Bronchial epithelial cell (primary cell): Measurements from ENCODE around the gene HSDL1. TPM values are rescaled to one million over a fixed set of nuclear protein-coding genes. Genes with fewer than 3 reads are reported as not detected.

Experiments
- DNase-seq: peaks from one replicate; pipeline ENCODE4 v3.0.0-alpha.2; 2010; ENCODE audit warnings: low read depth
- FAIRE-seq: peaks from 2 replicates; lab custom pipeline; 2011; peaks lifted over from hg19 to GRCh38; lab: Jason Lieb, UNC
- H3K27me3 ChIP-seq: 2 replicates; pipeline ENCODE4 v1.5.1; 2011; ENCODE audit warnings: low read length; ENCODE audit not compliant: control insufficient read depth, insufficient read depth
- H3K36me3 ChIP-seq: 2 replicates; pipeline ENCODE4 v1.5.1; 2011; ENCODE audit warnings: low read length; ENCODE audit not compliant: control insufficient read depth, insufficient read depth
- H3K4me3 ChIP-seq: 2 replicates; pipeline ENCODE4 v1.5.1; 2011; ENCODE audit warnings: mild to moderate bottlenecking, low read depth, low read length, control low read depth
- total RNA-seq: library from RNA; depleted of rRNA; stranded (reverse); fragments of >200 nt; gene quantifications from 2 replicates; pipeline ENCODE4 v1.2.1, GENCODE V29; 2014
- TF ChIP-seq, protein P1 (sequence below): IDR thresholded peaks from 2 replicates; pipeline ENCODE4 v1.5.1; 2011; ENCODE audit warnings: mild to moderate bottlenecking, moderate library complexity, low read length, control low read depth, inconsistent platforms; ENCODE audit not compliant: insufficient read depth, severe bottlenecking

HSDL1 gene
- total RNA-seq, 1 donor from 2014 or later = 36.3 TPM

DNA sequence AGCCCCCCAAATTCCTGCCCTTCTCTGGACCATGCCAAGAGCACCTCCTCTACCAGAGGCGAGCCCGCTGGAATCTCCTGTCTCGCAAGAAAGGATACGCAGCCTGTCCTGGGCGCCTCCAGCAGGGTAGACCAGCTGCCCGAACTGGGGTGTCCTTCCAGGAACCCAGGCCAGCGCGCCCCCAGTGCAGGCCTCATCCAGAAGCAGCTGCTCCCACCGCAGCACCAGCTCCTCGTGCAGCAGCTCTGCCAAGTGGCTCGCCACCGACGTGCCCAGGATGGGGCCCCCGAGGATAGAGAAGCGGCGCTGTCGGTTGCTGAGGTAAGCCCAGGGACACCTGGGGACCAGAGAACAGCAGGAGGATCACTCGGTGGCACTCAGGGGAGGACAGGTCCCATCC lies 37.1 kb upstream of the HSDL1 start:
- Histone ChIP-seq H3K27me3 (no peaks in the 10 kb centered on the region), H3K36me3 (peaks cover 23% of the 10 kb centered on the region), H3K4me3 (no peak overlapping the region)
- FAIRE-seq (no peak), DNase-seq (no peak)
- TF ChIP-seq, protein P1, sequence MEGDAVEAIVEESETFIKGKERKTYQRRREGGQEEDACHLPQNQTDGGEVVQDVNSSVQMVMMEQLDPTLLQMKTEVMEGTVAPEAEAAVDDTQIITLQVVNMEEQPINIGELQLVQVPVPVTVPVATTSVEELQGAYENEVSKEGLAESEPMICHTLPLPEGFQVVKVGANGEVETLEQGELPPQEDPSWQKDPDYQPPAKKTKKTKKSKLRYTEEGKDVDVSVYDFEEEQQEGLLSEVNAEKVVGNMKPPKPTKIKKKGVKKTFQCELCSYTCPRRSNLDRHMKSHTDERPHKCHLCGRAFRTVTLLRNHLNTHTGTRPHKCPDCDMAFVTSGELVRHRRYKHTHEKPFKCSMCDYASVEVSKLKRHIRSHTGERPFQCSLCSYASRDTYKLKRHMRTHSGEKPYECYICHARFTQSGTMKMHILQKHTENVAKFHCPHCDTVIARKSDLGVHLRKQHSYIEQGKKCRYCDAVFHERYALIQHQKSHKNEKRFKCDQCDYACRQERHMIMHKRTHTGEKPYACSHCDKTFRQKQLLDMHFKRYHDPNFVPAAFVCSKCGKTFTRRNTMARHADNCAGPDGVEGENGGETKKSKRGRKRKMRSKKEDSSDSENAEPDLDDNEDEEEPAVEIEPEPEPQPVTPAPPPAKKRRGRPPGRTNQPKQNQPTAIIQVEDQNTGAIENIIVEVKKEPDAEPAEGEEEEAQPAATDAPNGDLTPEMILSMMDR = no peak

DNA sequence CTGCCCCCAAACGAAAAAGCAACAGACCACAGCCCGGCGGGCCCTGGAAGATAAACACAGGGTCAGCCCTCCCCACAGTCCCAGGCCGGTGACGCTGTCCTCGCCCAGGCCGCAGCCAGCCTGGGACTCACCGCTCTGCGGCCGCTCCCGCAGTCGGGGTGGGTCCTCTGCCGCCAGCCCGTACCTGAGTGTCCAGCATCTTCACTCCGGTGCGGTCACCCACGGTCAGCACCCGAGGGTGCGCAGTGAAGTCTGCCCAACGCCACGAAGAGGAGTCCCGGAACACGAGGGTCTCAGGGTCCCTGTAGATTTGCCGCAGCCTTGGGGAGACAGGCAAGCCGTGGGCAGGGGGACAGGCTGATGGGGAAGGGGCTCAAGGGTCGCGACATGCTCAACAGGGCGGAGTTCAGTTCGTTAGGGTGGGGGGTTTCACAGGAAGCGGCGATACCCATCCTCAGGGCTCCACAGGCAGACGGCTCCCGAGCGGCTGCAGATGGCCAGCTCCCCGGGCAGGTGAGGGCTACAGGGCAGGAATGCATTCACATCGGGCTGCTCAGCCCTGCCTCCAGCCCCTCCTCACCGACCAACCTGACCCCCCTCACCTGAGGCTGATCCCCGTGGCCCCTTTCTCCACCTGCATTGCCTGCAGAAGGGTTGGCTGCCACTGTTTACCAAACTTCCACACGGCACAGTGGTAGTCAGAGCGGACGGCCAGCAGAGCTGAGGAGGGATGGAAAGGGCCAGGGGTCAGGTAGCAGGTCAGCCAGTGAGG lies 36.4 kb upstream of the HSDL1 start:
- FAIRE-seq (no peak), DNase-seq (no peak)
- H3K4me3 ChIP-seq = no peak overlapping the region
- TF ChIP-seq, protein P1 = no peak
- no peaks in the 10 kb centered on the region for H3K27me3 ChIP-seq
- H3K36me3 ChIP-seq = peaks cover 23% of the 10 kb centered on the region

DNA sequence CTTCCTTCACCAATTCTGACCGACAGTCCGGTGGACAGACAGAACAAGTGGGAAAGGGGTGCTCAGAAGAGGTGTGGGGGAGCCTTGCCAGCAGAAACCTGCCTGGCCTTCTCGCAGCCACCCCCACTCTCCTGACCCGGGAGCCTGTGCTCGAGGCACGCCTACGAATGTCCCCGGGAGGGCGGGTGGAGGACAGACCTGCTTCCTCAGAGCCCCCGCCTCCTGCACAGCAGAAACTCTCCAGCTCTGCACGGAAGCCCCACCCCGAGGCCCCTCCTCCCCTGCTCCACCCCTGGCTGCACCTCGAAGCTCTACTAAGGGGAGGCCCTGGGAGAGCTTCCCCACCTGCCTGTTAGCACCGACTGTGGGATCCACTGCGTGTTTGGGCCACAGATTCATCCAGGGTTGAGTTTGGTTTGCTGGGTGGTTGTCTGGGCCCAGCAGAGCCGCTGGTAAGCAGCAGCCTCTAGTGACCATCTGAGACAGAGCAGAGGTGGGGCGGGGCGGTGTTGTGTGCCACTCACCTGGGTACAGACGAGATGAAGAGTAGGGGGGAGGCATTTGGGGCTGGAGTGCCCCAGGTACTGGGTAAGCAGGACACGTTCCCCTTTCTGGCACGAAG lies 35.7 kb upstream of the HSDL1 start:
- Histone ChIP-seq H3K4me3 (no peak overlapping the region), H3K36me3 (peaks cover 23% of the 10 kb centered on the region), H3K27me3 (no peaks in the 10 kb centered on the region)
- FAIRE-seq = no peak
- DNase-seq = no peak
- TF ChIP-seq, protein P1 = no peak

DNA sequence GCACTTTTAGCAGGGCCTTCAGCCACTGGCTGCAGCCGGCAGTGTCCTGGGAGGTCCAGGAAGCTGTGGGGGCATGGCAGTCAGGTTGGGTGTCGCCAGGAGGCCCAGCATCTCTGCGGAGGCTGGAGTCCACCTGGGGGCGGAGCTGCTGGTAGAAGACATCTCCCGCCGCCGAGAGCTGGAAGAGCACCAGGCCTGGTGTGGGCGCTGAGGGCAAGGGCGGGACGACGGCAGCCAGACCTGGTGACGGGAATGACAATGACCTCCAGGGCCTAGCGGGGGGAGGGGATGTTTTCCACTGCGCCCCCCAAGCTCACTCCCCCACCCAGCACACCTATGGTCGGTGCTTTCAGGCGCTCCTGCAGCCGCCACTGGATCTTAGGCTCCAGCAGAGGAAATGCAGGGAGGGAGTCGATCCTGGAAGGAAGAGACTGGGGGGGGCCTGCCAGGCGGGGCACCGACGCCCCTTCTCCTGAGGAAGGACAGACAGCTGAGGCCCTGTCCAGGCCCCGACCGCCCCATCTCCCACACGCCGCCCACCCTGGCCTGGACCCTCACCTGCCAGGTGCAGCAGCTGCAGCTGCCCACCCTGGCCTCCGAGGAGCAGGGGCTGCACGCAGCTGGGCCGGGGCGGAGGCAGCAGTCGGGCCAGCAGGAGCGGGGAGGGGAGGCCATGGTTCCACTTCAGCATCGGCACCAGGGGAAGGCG lies 34.8 kb upstream of the HSDL1 start:
- TF ChIP-seq, protein P1 = no peak
- DNase-seq (no peak), FAIRE-seq (no peak)
- no peak overlapping the region for H3K4me3 ChIP-seq
- peaks cover 23% of the 10 kb centered on the region for H3K36me3 ChIP-seq
- H3K27me3 ChIP-seq = no peaks in the 10 kb centered on the region

DNA sequence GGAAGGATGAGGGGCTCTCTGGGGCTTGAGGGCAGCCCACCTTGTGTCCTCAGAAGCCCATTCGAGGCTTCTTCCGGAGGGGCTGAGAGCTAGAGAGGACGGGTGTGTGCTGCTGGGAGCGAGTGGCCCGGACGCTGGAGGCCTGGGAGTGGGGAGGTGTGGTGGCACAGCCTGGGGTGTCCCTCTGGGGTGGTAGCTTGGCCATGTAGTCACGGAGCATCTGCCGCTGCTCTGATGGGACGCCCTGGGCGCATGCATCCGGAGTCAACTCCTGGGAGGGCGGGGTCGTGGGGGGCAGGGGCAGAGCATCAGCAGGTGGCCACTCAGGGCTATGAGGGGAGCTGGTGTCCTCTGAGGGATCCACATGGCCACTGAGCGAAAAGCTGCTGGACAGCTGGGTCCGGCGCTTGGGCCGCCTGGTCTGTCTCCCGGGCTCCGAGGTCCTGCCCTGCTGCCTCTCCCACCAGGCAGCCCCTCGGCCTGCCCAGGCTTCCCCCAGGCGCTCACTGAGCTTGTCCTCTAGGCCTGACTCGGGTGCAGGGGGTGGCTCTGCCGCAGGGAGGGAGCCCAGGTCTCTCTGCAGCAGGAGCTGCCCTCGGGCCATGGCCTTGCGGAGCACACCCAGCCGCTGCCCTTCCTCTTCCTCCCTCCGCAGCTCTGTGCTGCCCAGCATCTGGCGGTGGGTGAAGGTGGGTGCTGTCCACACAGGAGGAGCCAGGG lies 34.1 kb upstream of the HSDL1 start:
- Histone ChIP-seq H3K27me3 (no peaks in the 10 kb centered on the region), H3K4me3 (no peak overlapping the region), H3K36me3 (peaks cover 21% of the 10 kb centered on the region)
- TF ChIP-seq, protein P1 = no peak
- no peak for FAIRE-seq
- no peak for DNase-seq
